Heart right ventricle (tissue), 16 donors: ENCODE measurements around the gene TTLL11. TPM values are rescaled to one million over a fixed set of nuclear protein-coding genes. Genes with fewer than 3 reads are reported as not detected.

Experiments used
- ATAC-seq, 8 donors: fragments of 200-7000 bp; cut with Tn5 transposase; one replicate each; pipeline ENCODE4 v1.9.1; 2020; ENCODE audit warnings: mild to moderate bottlenecking in 8 of 8, moderate library complexity in 8 of 8, moderate number of reproducible peaks in 1 of 8
- DNase-seq, 2 donors: peaks; one replicate each; pipeline ENCODE4 v3.0.0-alpha.2; 2020
- H3K27ac ChIP-seq, 10 donors: fragments of 200-600 bp; sonication (generic) in 2 of 10; one replicate each; pipeline versions ENCODE4 v1.5.0 to v1.8.0; 2020 to 2022; ENCODE audit warnings: mild to moderate bottlenecking in 3 of 10
- H3K27me3 ChIP-seq, 7 donors: fragments of 200-600 bp; one replicate each; pipeline ENCODE4 v1.8.0; 2021 to 2022; ENCODE audit warnings: mild to moderate bottlenecking in 2 of 7
- H3K36me3 ChIP-seq, 9 donors: fragments of 200-600 bp; sonication (generic) in 1 of 9; one replicate each; pipeline versions ENCODE4 v1.5.0 to v1.8.0; 2020 to 2022; ENCODE audit warnings: mild to moderate bottlenecking in 2 of 9
- H3K4me1 ChIP-seq, 9 donors: fragments of 200-600 bp; sonication (generic) in 1 of 9; one replicate each; pipeline versions ENCODE4 v1.5.0 to v1.8.0; 2020 to 2022; ENCODE audit warnings: mild to moderate bottlenecking in 4 of 9
- H3K4me3 ChIP-seq, 10 donors: fragments of 200-600 bp; sonication (generic) in 2 of 10; one replicate each; pipeline versions ENCODE4 v1.5.0 to v1.8.0; 2020 to 2022; ENCODE audit warnings: mild to moderate bottlenecking in 7 of 10, moderate library complexity in 2 of 10
- H3K9me3 ChIP-seq, 11 donors: fragments of 200-600 bp in 10 of 11; sonication (generic) in 2 of 11; one replicate each; pipeline versions ENCODE4 v1.5.0 to v1.8.0; 2013 to 2022; ENCODE audit warnings: mild to moderate bottlenecking in 2 of 11, control low read depth in 1 of 11, moderate library complexity in 1 of 11
- WGBS, 2 donors: extraction: QIAGEN DNeasy Blood & Tissue Kit; methylation state at CpG; one replicate each; pipeline ENCODE4 v1.1.7; 2013; ENCODE audit warnings: inconsistent platforms in 1 of 2; 5-methylcytosine and 5-hydroxymethylcytosine counted together
- intact Hi-C, 10 donors: fragments of 100-400 bp; cut with DNase I; formaldehyde crosslinking; loops; one replicate each; pipeline versions ENCODE4 v1.11.1 to v1.14.2; 2022
- polyA plus RNA-seq, 2 donors: library from polyadenylated mRNA; stranded (reverse); fragments of 200-250 nt; gene quantifications; one replicate each; pipeline ENCODE4 v1.2.3, GENCODE V29; 2013
- total RNA-seq, 10 donors: library from RNA; stranded (reverse); fragmentation: NEBNext Ultra II Directional in 3 of 10; extraction: Animal tissue kit (Norgen Biotek cat#: 25700) in 3 of 10; gene quantifications; one replicate each; pipeline versions ENCODE4 v1.2.1 to v1.2.4, GENCODE V29; 2021 to 2023
- TF ChIP-seq, protein P1 (sequence below), 9 donors: fragments of 200-600 bp; sonication (generic) in 2 of 9; IDR thresholded peaks; one replicate each; pipeline versions ENCODE4 v1.5.0 to v1.8.0; 2021 to 2022; ENCODE audit warnings: antibody characterized with exemption in 9 of 9, mild to moderate bottlenecking in 5 of 9, moderate library complexity in 1 of 9
- donor health status: Arrhythmogenic right ventricular cardiomyopathy.
- donor health status: ischemic (EF 13 %, LVEDD 7.1; RV severe dilation, severe dysfunction).
- donor health status: healthy with polysubstance abuse.
- donor health status: DM: no; HTN: yes; CAD: no.
- donor health status: DM: no; HTN: no; CAD: no.
- donor health status: ischemic (EF 25% LVEDD 6.9; RV normal size, moderate dysfunction).
- donor health status: ischemic (EF 25% LVEDD 5.7; RV mildly dilated, moderate dysfunction).
- donor health status: healthy.
- donor health status: DM: yes; HTN: yes; CAD: no.
- donor health status: Ischemic cardiomyopathy.
- donor health status: ischemic (EF 35%, LVEDD 5.7; RV mildly dilated, moderate dysfunction).
- donor health status: nonischemic (EF 11% LVEDD 7.7; RV severe dilation, severe dysfunction).
- donor health status: DM: yes; HTN: yes; CAD: no.
- donor health status: PGD.
- donor health status: ischemic (EF 29% LVEDD 5.4; RV normal size, mild dysfunction).
- donor health status: nonischemic (EF 23%, LVEDD 6.1; RV moderate dilation, normal function).

TTLL11 gene
- total and polyA plus RNA-seq, 12 donors, result 2.6 to 8.7 (median 5.8) TPM

DNA sequence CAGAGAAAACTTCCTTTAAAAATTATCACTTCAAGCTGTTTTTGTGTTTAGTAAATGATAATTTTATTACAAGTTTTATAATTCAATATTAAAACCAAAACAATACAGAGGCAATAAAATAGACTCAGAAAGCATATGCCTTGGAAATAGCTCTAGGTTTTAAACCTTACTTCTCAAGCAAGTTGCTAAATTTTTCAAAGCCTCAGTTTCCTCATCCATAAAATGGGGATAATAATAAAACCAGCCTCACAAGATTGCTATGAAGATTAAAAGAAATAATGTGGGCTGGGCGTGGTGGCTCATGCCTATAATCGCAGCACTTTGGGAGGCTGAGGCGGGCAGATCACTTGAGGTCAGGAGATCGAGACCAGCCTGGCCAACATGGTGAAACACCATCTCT, 62.8 kb downstream of the TTLL11 start:
- TF ChIP-seq, protein P1, sequence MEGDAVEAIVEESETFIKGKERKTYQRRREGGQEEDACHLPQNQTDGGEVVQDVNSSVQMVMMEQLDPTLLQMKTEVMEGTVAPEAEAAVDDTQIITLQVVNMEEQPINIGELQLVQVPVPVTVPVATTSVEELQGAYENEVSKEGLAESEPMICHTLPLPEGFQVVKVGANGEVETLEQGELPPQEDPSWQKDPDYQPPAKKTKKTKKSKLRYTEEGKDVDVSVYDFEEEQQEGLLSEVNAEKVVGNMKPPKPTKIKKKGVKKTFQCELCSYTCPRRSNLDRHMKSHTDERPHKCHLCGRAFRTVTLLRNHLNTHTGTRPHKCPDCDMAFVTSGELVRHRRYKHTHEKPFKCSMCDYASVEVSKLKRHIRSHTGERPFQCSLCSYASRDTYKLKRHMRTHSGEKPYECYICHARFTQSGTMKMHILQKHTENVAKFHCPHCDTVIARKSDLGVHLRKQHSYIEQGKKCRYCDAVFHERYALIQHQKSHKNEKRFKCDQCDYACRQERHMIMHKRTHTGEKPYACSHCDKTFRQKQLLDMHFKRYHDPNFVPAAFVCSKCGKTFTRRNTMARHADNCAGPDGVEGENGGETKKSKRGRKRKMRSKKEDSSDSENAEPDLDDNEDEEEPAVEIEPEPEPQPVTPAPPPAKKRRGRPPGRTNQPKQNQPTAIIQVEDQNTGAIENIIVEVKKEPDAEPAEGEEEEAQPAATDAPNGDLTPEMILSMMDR (IDR thresholded peaks at IDR 0.05), result no peak
- 97 to 99% methylated on average over 4 of the region's 4 CpGs for WGBS, 2 donors
- no peak for ATAC-seq
- DNase-seq, result no peak
- Histone ChIP-seq H3K36me3 (peaks cover 0 to 42% (median 6%) of the 10 kb centered on the region in 9 donors), H3K27me3 (no peaks in the 10 kb centered on the region), H3K9me3 (peaks cover 0 to 14% (median 0%) of the 10 kb centered on the region in 11 donors), H3K27ac (no peak overlapping the region), H3K4me1 (no peaks in the 10 kb centered on the region), H3K4me3 (no peak overlapping the region)
- intact Hi-C loops, result no loop called here

DNA sequence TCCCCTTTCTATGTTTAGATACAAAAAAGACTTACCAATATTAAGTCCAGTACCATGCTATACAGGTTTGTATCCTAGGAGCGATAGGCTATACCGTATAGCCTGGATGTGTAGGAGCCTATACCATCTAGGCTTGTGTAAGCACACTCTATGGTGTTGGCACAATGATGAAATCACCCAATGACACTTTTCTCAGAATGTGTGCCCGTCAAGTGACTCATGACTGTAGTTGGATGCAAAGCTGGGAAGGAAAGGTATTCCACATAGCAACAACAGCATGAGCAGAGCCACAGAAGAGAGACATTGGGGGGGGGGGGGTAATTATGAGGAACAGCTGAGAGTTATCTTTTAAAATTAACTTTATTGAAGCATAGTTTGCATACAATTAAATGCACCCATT, 63.2 kb downstream of the TTLL11 start:
- no peak overlapping the region for H3K27ac ChIP-seq
- no peak for ATAC-seq
- H3K36me3 ChIP-seq, result peaks cover 0 to 46% (median 9%) of the 10 kb centered on the region in 9 donors
- DNase-seq, result no peak
- TF ChIP-seq, protein P1 (IDR thresholded peaks at IDR 0.05), result no peak
- 97 to 98% methylated on average over 3 of the region's 3 CpGs for WGBS, 2 donors
- H3K4me1 ChIP-seq, result no peaks in the 10 kb centered on the region
- no peaks in the 10 kb centered on the region for H3K27me3 ChIP-seq
- H3K9me3 ChIP-seq, result peaks cover 0 to 14% (median 0%) of the 10 kb centered on the region in 11 donors
- H3K4me3 ChIP-seq, result no peak overlapping the region
- intact Hi-C loops, result no loop called here

DNA sequence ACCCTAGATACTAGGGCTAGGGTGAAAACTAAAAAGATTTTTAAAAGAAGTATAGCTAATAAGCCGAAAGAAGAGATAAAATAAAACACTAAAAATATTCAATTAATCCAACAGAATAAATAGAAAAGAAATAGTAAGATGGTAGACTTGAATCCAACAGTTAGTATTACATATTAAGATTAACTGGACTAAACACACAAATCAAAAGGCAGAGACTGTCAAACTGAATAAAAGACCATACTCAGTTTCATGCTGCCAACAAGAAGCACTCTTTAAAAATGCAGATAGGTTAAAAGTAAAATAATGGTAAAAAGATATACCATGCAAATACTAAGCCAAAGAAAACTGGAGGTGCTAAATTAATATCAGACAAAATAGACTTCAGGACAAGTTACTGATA, 65.0 kb downstream of the TTLL11 start:
- peaks cover 0 to 34% (median 9%) of the 10 kb centered on the region in 9 donors for H3K36me3 ChIP-seq
- no peak overlapping the region for H3K27ac ChIP-seq
- ATAC-seq (no peak), DNase-seq (no peak)
- H3K9me3 ChIP-seq, result peaks cover 0 to 29% (median 0%) of the 10 kb centered on the region in 11 donors
- TF ChIP-seq, protein P1 (IDR thresholded peaks at IDR 0.05), result no peak
- intact Hi-C loops, result no loop called here
- 97% methylated on average over 1 of the region's 1 CpG for WGBS, 2 donors
- H3K4me3 ChIP-seq, result no peak overlapping the region
- no peaks in the 10 kb centered on the region for H3K4me1 ChIP-seq
- no peaks in the 10 kb centered on the region for H3K27me3 ChIP-seq

- TF ChIP-seq, protein P1 (IDR thresholded peaks at IDR 0.05), result no peak
- no peak for DNase-seq
- ATAC-seq, result peak in 1 of 8 donors; percentile 28
- intact Hi-C loops, result no loop called here
- Histone ChIP-seq H3K27me3 (no peaks in the 10 kb centered on the region), H3K4me1 (peaks cover 0 to 19% (median 14%) of the 10 kb centered on the region in 9 donors), H3K9me3 (peaks cover 0 to 15% (median 0%) of the 10 kb centered on the region in 11 donors), H3K27ac (no peak overlapping the region), H3K36me3 (peaks cover 0 to 6% (median 0%) of the 10 kb centered on the region in 9 donors), H3K4me3 (no peak overlapping the region)
- WGBS, 2 donors, result 53 to 54% methylated on average over 2 of the region's 2 CpGs
Measured at GRCh38 chr9:122020398-122020797, 72.7 kb downstream of the TTLL11 start.
